K562 (cell line): ENCODE measurements around the gene KRT77. TPM values are rescaled to one million over a fixed set of nuclear protein-coding genes. Genes with fewer than 3 reads are reported as not detected.

Source experiments
- ATAC-seq: fragments of 200-7000 bp; cut with Tn5 transposase; 3 replicates; pipeline ENCODE4 v1.9.1; 2020; ENCODE audit warnings: moderate library complexity
- BruUV-seq: library from RNA; stranded (reverse); fragments of 400-500 nt; replicated peaks from 2 replicates; lab custom pipeline; 2021; lab: Mats Ljungman, UMichigan
- CTCF ChIA-PET: fragments of 300-600 bp; formaldehyde crosslinking; extraction: SDS; loops from one replicate; lab custom pipeline; 2021; ENCODE audit warnings: low intra/inter-chr PET ratio; lab: Yijun Ruan, JAX
- POLR2A ChIA-PET: fragments of 300-600, 350-650 bp; sonication (Branson Sonifier 250); formaldehyde crosslinking; extraction: SDS; loops from one replicate; lab custom pipeline; 2021; ENCODE audit warnings: antibody characterized with exemption, inconsistent platforms; lab: Yijun Ruan, JAX
- DNase-seq, 4 experiments: peaks; one replicate each; pipeline versions ENCODE4 v3.0.0 to v3.0.0-alpha.2; 2011 to 2018; ENCODE audit warnings: low spot score in 3 of 4, mixed read lengths in 3 of 4; ENCODE audit errors: extremely low read depth in 1 of 4
- FAIRE-seq: peaks from 2 replicates; lab custom pipeline; 2011; peaks lifted over from hg19 to GRCh38; lab: Jason Lieb, UNC
- H2AFZ ChIP-seq: 2 replicates; pipeline ENCODE4 v1.6.0; 2011; ENCODE audit warnings: low read depth, low read length, control low read depth, inconsistent platforms
- H3K27ac ChIP-seq: fragments of 200-600 bp; 3 replicates; pipeline ENCODE4 v1.8.0; 2011; ENCODE audit warnings: low read depth, mild to moderate bottlenecking, control low read depth, inconsistent platforms, low read length, moderate library complexity, mixed read lengths; ENCODE audit errors: extremely low read depth
- H3K27me3 ChIP-seq, 2 experiments: fragments of 300-600 bp in 1 of 2; 2 replicates in 1 of 2; 3 replicates in 1 of 2; pipeline versions ENCODE4 v1.6.0 to v1.8.0; 2011; ENCODE audit warnings: inconsistent platforms in 2 of 2, low read length in 2 of 2, mild to moderate bottlenecking in 1 of 2, mixed read lengths in 1 of 2, moderate library complexity in 1 of 2; ENCODE audit not compliant: control insufficient read depth in 2 of 2, insufficient read depth in 2 of 2
- H3K36me3 ChIP-seq: fragments of 300-600 bp; 3 replicates; pipeline ENCODE4 v1.8.0; 2011; ENCODE audit warnings: mild to moderate bottlenecking, low read length, inconsistent platforms; ENCODE audit not compliant: control insufficient read depth, insufficient read depth
- H3K4me1 ChIP-seq, 2 experiments: fragments of 200-600 bp in 1 of 2; replicated peaks in 1 of 2; 2 replicates in 1 of 2; 3 replicates in 1 of 2; pipeline versions ENCODE4 v1.5.1 to v1.8.0; 2011; ENCODE audit warnings: inconsistent platforms in 2 of 2, low read length in 2 of 2, mild to moderate bottlenecking in 1 of 2, mixed read lengths in 1 of 2, moderate library complexity in 1 of 2; ENCODE audit not compliant: control insufficient read depth in 2 of 2, insufficient read depth in 2 of 2
- H3K4me2 ChIP-seq: 2 replicates; pipeline ENCODE4 v1.6.1; 2011; ENCODE audit warnings: low read length, control low read depth, inconsistent platforms, mixed read lengths; ENCODE audit not compliant: insufficient read depth
- H3K4me3 ChIP-seq: fragments of 200-600 bp; sonication (generic), shearing (Covaris generic); 2 replicates; pipeline ENCODE4 v1.5.1; 2016; ENCODE audit warnings: control low read depth, inconsistent platforms
- H3K79me2 ChIP-seq: fragments of 200-600 bp; 3 replicates; pipeline ENCODE4 v1.8.0; 2011; ENCODE audit warnings: low read length, inconsistent platforms; ENCODE audit not compliant: control insufficient read depth, insufficient read depth
- H3K9ac ChIP-seq, 2 experiments: 2 replicates each; pipeline versions ENCODE4 v1.6.0 to v1.6.1; 2011; ENCODE audit warnings: low read depth in 2 of 2, low read length in 2 of 2, control low read depth in 1 of 2, inconsistent platforms in 1 of 2, mild to moderate bottlenecking in 1 of 2, mixed read lengths in 1 of 2; ENCODE audit not compliant: insufficient read depth in 1 of 2
- H3K9me1 ChIP-seq: one replicate; pipeline ENCODE4 v1.6.0; 2011; ENCODE audit warnings: inconsistent platforms, mild to moderate bottlenecking, low read length, moderate library complexity; ENCODE audit not compliant: control insufficient read depth, insufficient read depth
- H3K9me3 ChIP-seq: replicated peaks from 2 replicates; pipeline ENCODE4 v1.5.1; 2011; ENCODE audit warnings: low read depth, low read length, inconsistent platforms; ENCODE audit not compliant: control insufficient read depth, insufficient read depth
- H4K20me1 ChIP-seq: replicated peaks from 2 replicates; pipeline ENCODE4 v1.6.1; 2011; ENCODE audit warnings: low read length, inconsistent platforms, mixed read lengths; ENCODE audit not compliant: control insufficient read depth, insufficient read depth
- CREB1 ChIP-seq, 2 experiments: sonication (generic) in 1 of 2; formaldehyde crosslinking in 1 of 2; IDR thresholded peaks; 2 replicates each; pipeline versions ENCODE4 v1.6.1 to v1.8.0; 2012 to 2022; ENCODE audit warnings: inconsistent platforms in 1 of 2, mild to moderate bottlenecking in 1 of 2, missing genetic modification reagents in 1 of 2, moderate library complexity in 1 of 2
- CREBBP ChIP-seq: IDR thresholded peaks from one replicate; pipeline ENCODE4 v1.6.1; 2012; ENCODE audit warnings: low read depth, mild to moderate bottlenecking, control low read depth, inconsistent platforms, low read length
- CXXC5 ChIP-seq: fragments of 250-450 bp; sonication (Bioruptor Pico); IDR thresholded peaks from 2 replicates; pipeline ENCODE4 v1.8.0; 2022; ENCODE audit warnings: inconsistent platforms, mild to moderate bottlenecking, moderate library complexity
- HCFC1 ChIP-seq: IDR thresholded peaks from 2 replicates; pipeline ENCODE4 v1.6.1; 2012; ENCODE audit warnings: low read depth, low read length, improper control_type of control experiment
- HEY1 ChIP-seq: fragments of 250-450 bp; sonication (Bioruptor Pico); IDR thresholded peaks from 2 replicates; pipeline ENCODE4 v1.5.0; 2020; ENCODE audit warnings: mild to moderate bottlenecking, moderate library complexity, borderline replicate concordance
- HNRNPH1 ChIP-seq: fragments of 200-400 bp; formaldehyde crosslinking; optimal IDR thresholded peaks from 2 replicates; pipeline ENCODE3; 2017; ENCODE audit warnings: low read depth, mild to moderate bottlenecking, low read length, moderate library complexity
- MAFF ChIP-seq: IDR thresholded peaks from 2 replicates; pipeline ENCODE4 v1.6.1; 2012; ENCODE audit warnings: low read length, improper control_type of control experiment
- NFATC3 ChIP-seq: fragments of 450-650 bp; IDR thresholded peaks from 2 replicates; pipeline ENCODE4 v1.6.1; 2017; ENCODE audit warnings: mild to moderate bottlenecking
- NONO ChIP-seq, 2 experiments: fragments of 200-400 bp in 1 of 2; fragments of 450-650 bp in 1 of 2; formaldehyde crosslinking in 1 of 2; IDR thresholded peaks; 2 replicates each; pipeline ENCODE4 v1.6.1; 2017; ENCODE audit warnings: low read depth in 2 of 2, mild to moderate bottlenecking in 2 of 2, moderate library complexity in 2 of 2, low read length in 1 of 2
- NR2C2 ChIP-seq, 2 experiments: fragments of 200-800 bp in 1 of 2; sonication (Bioruptor generic) in 1 of 2; sonication (generic) in 1 of 2; formaldehyde crosslinking in 1 of 2; IDR thresholded peaks; 2 replicates each; pipeline versions ENCODE4 v1.6.1 to v1.8.0; 2016 to 2022; ENCODE audit warnings: mild to moderate bottlenecking in 1 of 2, missing compliant biosample characterization in 1 of 2, missing genetic modification characterization in 1 of 2, missing genetic modification reagents in 1 of 2
- RFX5 ChIP-seq: IDR thresholded peaks from 2 replicates; pipeline ENCODE4 v1.6.1; 2011; ENCODE audit warnings: low read depth, mild to moderate bottlenecking, improper control_type of control experiment, low read length
- U2AF1 ChIP-seq: fragments of 200-400 bp; formaldehyde crosslinking; optimal IDR thresholded peaks from 2 replicates; pipeline ENCODE3; 2017; ENCODE audit warnings: mild to moderate bottlenecking, low read depth, low read length, moderate library complexity
- ZNF408 ChIP-seq: fragments of 250-450 bp; sonication (Bioruptor Pico); IDR thresholded peaks from 2 replicates; pipeline ENCODE4 v1.4.0; 2020; ENCODE audit warnings: low read depth, mild to moderate bottlenecking, moderate library complexity
- WGBS: fragments of 100-300 bp; shearing (Covaris generic); methylation state at CpG from one replicate; pipeline ENCODE4 v1.1.6; 2016; ENCODE audit warnings: low coverage, mixed read lengths; ENCODE audit not compliant: insufficient coverage; ENCODE audit errors: missing lambda C conversion rate; 5-methylcytosine and 5-hydroxymethylcytosine counted together
- in situ Hi-C: fragments of 300-500 bp; cut with MboI; formaldehyde crosslinking; loops from 4 replicates; pipeline ENCODE4 v1.15.0; 2018; ENCODE audit warnings: inconsistent platforms, mixed read lengths
- intact Hi-C: fragments of 100-400 bp; cut with micrococcal nuclease; formaldehyde crosslinking; loops from 2 replicates; pipeline ENCODE4 v1.14.2; 2022
- polyA plus RNA-seq, 8 experiments: library from polyadenylated mRNA; depleted of rRNA in 4 of 8; stranded (reverse) in 5 of 8; unstranded in 3 of 8; fragments of >200 nt; fragmentation: Nextera tagmentation in 2 of 8; fragmentation: Illumina TruSeq in 1 of 8; extraction: Ambion mirVana in 2 of 8; extraction: Trizol in 1 of 8; gene quantifications; 2 replicates each; pipeline versions ENCODE4 v1.2.1 to v1.2.3, GENCODE V29; 2011 to 2014; ENCODE audit warnings: inconsistent platforms in 1 of 8, missing spikeins in 1 of 8
- total RNA-seq, 7 experiments: library from RNA; depleted of rRNA in 6 of 7; stranded (reverse); fragments of >200 nt in 6 of 7; fragmentation: Illumina TruSeq in 2 of 7; extraction: Trizol in 2 of 7; gene quantifications; 2 replicates each; pipeline versions ENCODE4 v1.2.1 to v1.2.3, GENCODE V29; 2011 to 2021; ENCODE audit warnings: low replicate concordance in 1 of 7
- TF ChIP-seq, protein P1 (sequence below): fragments of 450-650 bp; IDR thresholded peaks from 2 replicates; pipeline ENCODE4 v1.7.0; 2016; ENCODE audit warnings: borderline replicate concordance

Gene KRT77
- total and polyA plus RNA-seq, 9 of the 15 experiments (the other 6 are each of a cell fraction or from before 2014, with no cell fraction given): not detected

DNA sequence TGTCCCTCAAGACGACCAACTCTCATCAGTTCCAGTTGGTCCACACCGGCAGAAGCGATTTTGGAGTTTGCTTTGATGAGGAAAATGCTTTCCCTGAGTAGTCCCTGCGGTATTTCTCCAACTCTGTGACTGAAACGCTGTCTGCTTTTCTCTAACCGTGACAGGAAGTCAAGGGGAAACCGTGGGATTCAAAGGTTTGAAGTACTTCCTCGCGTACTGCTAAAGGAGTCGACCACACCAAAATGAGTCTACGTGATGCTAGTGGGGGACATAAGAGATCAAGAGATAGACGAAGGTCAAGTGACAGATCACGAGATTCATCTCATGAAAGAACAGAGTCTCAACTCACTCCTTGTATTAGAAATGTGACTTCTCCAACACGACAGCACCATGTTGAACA is 45.3 kb upstream of the KRT77 start:
- DNase-seq (no peak), ATAC-seq (no peak), FAIRE-seq (peak; percentile 48)
- H3K36me3 ChIP-seq: no peaks in the 10 kb centered on the region
- no peaks in the 10 kb centered on the region for H3K9me1 ChIP-seq
- no peak overlapping the region for H2AFZ ChIP-seq
- H3K4me3 ChIP-seq: no peak overlapping the region
- intact Hi-C loops: no loop called here
- H3K9ac ChIP-seq: no peak overlapping the region
- in situ Hi-C loops: no loop called here
- H3K4me1 ChIP-seq: no peaks in the 10 kb centered on the region
- peaks cover 2 to 21% of the 10 kb centered on the region in 2 experiments; a peak in 3 of 5 replicates for H3K27me3 ChIP-seq
- no peaks in the 10 kb centered on the region for H3K79me2 ChIP-seq
- BruUV-seq: no TSS peak
- H4K20me1 ChIP-seq: no peaks in the 10 kb centered on the region
- 2% methylated on average over 14 of the region's 14 CpGs for WGBS
- no peaks in the 10 kb centered on the region for H3K9me3 ChIP-seq
- ChIA-PET CTCF (no interaction called here), POLR2A (no interaction called here)
- H3K27ac ChIP-seq: no peak overlapping the region
- no peak overlapping the region for H3K4me2 ChIP-seq
- TF ChIP-seq CREBBP (no peak), CREB1 (IDR thresholded peaks at IDR 0.05) (no peak), CREB1 (CRISPR knock-in tag; IDR thresholded peaks at IDR 0.05) (no peak), NONO (IDR thresholded peaks at IDR 0.05; ENCODE audit: low read depth in 2 of 2, low read length in 1 of 2) (no peak), HEY1 (CRISPR knock-in tag) (no peak), ZNF408 (CRISPR knock-in tag) (no peak), HNRNPH1 (no peak), CXXC5 (no peak), MAFF (no peak), HCFC1 (no peak), RFX5 (no peak), U2AF1 (no peak), NFATC3 (no peak), NR2C2 (CRISPR knock-in tag; IDR thresholded peaks at IDR 0.05) (no peak), NR2C2 (tag; IDR thresholded peaks at IDR 0.05) (no peak)
- TF ChIP-seq, protein P1, sequence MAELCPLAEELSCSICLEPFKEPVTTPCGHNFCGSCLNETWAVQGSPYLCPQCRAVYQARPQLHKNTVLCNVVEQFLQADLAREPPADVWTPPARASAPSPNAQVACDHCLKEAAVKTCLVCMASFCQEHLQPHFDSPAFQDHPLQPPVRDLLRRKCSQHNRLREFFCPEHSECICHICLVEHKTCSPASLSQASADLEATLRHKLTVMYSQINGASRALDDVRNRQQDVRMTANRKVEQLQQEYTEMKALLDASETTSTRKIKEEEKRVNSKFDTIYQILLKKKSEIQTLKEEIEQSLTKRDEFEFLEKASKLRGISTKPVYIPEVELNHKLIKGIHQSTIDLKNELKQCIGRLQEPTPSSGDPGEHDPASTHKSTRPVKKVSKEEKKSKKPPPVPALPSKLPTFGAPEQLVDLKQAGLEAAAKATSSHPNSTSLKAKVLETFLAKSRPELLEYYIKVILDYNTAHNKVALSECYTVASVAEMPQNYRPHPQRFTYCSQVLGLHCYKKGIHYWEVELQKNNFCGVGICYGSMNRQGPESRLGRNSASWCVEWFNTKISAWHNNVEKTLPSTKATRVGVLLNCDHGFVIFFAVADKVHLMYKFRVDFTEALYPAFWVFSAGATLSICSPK: no peak
